Measurements from ENCODE around the gene RHCE. TPM values are rescaled to one million over a fixed set of nuclear protein-coding genes. Genes with fewer than 3 reads are reported as not detected.
"Not testable (repeated sequence)": the region's sequence is repeated elsewhere in the genome, so short reads cannot be mapped to it uniquely, and the experiment has no call there.

Gene RHCE
- total and polyA plus RNA-seq, 9 of the 15 experiments (the other 6 are each of a cell fraction or from before 2014, with no cell fraction given): 5.4 to 31.5 (median 12.6) TPM

DNA sequence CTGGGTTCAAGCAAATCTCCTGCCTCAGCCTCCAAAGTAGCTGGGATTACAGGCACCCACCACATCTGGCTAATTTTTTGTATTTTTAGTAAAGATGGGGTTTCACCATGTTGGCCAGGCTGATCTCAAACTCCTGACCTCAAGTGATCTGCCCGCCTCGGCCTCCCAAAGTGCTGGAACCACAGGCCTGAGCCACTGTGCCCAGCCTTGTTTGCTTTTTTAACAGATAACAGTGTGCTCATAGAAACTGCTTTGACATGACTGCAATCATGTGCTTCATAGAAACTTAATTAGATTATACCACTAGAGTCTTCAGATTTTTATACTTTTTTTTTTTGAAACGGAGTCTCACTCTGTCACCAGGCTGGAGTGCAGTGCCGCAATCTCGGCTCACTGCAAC lies 91.3 kb downstream of the RHCE start:
- POLR2A ChIA-PET; CTCF ChIA-PET (ENCODE audit: low intra/inter-chr PET ratio); H3K36me3 ChIP-seq (ENCODE audit: control insufficient read depth, insufficient read depth, low read length); H4K20me1 ChIP-seq (replicated peaks; ENCODE audit: control insufficient read depth, insufficient read depth, low read length); H3K9me1 ChIP-seq (ENCODE audit: control insufficient read depth, insufficient read depth, low read length); H3K27me3 ChIP-seq (ENCODE audit: control insufficient read depth in 2 of 2, insufficient read depth in 2 of 2, low read length in 2 of 2); H3K4me1 ChIP-seq (replicated peaks in 1 of 2; ENCODE audit: control insufficient read depth in 2 of 2, insufficient read depth in 2 of 2, low read length in 2 of 2); ATAC-seq; DNase-seq (ENCODE audit: extremely low read depth in 1 of 4, low spot score in 3 of 4); FAIRE-seq; H3K9ac ChIP-seq (ENCODE audit: insufficient read depth in 1 of 2, low read depth in 2 of 2, low read length in 2 of 2); intact Hi-C loops (cut with micrococcal nuclease); in situ Hi-C loops (cut with MboI); H3K4me3 ChIP-seq; BruUV-seq (replicated peaks); H3K4me2 ChIP-seq (ENCODE audit: insufficient read depth, low read length); H3K9me3 ChIP-seq (replicated peaks; ENCODE audit: control insufficient read depth, insufficient read depth, low read depth, low read length); H3K79me2 ChIP-seq (ENCODE audit: control insufficient read depth, insufficient read depth, low read length); H2AFZ ChIP-seq (ENCODE audit: low read depth, low read length); H3K27ac ChIP-seq (ENCODE audit: extremely low read depth, low read depth, low read length): not testable (repeated sequence)
- WGBS (ENCODE audit: insufficient coverage, low coverage, missing lambda C conversion rate): 94% methylated on average over 5 of the region's 5 CpGs

DNA sequence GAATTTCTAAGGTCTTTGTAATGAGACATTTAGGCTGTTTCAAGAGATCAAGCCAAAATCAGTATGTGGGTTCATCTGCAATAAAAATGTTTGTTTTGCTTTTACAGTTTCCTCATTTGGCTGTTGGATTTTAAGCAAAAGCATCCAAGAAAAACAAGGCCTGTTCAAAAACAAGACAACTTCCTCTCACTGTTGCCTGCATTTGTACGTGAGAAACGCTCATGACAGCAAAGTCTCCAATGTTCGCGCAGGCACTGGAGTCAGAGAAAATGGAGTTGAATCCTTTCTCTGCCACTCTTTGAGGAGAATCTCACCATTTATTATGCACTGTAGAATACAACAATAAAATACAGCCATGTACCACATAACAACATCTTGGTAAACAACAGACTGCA lies 91.8 kb downstream of the RHCE start:
- DNase-seq (ENCODE audit: extremely low read depth in 1 of 4, low spot score in 3 of 4); H3K4me1 ChIP-seq (replicated peaks in 1 of 2; ENCODE audit: control insufficient read depth in 2 of 2, insufficient read depth in 2 of 2, low read length in 2 of 2); H3K27ac ChIP-seq (ENCODE audit: extremely low read depth, low read depth, low read length); H3K79me2 ChIP-seq (ENCODE audit: control insufficient read depth, insufficient read depth, low read length); H3K36me3 ChIP-seq (ENCODE audit: control insufficient read depth, insufficient read depth, low read length); intact Hi-C loops (cut with micrococcal nuclease); CTCF ChIA-PET (ENCODE audit: low intra/inter-chr PET ratio); H3K9ac ChIP-seq (ENCODE audit: insufficient read depth in 1 of 2, low read depth in 2 of 2, low read length in 2 of 2); H3K4me3 ChIP-seq; H3K9me3 ChIP-seq (replicated peaks; ENCODE audit: control insufficient read depth, insufficient read depth, low read depth, low read length); H3K9me1 ChIP-seq (ENCODE audit: control insufficient read depth, insufficient read depth, low read length); H3K4me2 ChIP-seq (ENCODE audit: insufficient read depth, low read length); H2AFZ ChIP-seq (ENCODE audit: low read depth, low read length); ATAC-seq; H3K27me3 ChIP-seq (ENCODE audit: control insufficient read depth in 2 of 2, insufficient read depth in 2 of 2, low read length in 2 of 2); POLR2A ChIA-PET; BruUV-seq (replicated peaks); in situ Hi-C loops (cut with MboI); H4K20me1 ChIP-seq (replicated peaks; ENCODE audit: control insufficient read depth, insufficient read depth, low read length): not testable (repeated sequence)
- WGBS (ENCODE audit: insufficient coverage, low coverage, missing lambda C conversion rate): 87% methylated on average over 4 of the region's 4 CpGs
- peak; percentile 23 for FAIRE-seq

DNA sequence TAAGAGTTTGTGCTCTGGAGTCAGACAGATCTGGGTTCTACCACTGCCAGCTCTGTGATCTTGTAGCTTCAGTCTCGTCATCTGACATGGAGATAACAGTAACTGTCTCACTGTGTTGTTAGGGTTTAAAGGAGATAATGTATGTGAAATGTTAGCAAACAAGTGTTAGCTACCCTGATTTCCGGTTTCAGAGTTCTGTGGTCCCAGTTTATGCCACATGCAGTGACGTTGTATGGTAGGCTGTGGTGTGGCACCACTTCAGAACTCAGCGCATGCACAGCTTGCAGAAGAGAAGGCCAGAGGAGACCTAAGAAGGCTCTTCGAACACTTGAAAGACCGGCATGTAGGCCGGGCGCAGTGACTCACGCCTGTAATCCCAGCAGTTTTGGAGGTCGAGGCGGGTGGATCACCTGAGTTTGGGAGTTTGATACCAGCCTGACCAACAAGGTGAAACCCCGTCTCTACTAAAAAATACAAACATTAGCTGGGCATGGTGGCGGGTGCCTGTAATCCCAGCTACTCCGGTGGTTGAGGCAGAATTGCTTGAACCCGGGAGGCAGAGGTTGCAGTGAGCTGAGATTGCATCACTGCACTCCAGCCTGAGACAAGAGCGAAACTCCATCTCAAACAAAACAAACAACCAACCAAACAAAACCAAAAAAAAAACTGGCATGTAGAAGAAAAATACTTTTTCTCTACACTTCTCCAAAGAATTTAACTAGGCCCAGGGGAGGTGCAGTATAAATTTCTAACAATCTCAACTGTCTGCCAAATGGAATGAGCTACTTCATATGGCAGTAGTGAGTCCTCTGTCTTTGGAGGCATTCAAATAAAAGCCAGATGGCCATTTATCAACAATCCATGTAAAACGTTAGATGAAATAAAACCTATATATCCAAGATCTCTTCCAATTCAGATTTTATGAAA lies 92.5 kb downstream of the RHCE start:
- H3K27ac ChIP-seq (ENCODE audit: extremely low read depth, low read depth, low read length); H3K4me1 ChIP-seq (replicated peaks in 1 of 2; ENCODE audit: control insufficient read depth in 2 of 2, insufficient read depth in 2 of 2, low read length in 2 of 2); H3K4me2 ChIP-seq (ENCODE audit: insufficient read depth, low read length); in situ Hi-C loops (cut with MboI); ATAC-seq; intact Hi-C loops (cut with micrococcal nuclease); H4K20me1 ChIP-seq (replicated peaks; ENCODE audit: control insufficient read depth, insufficient read depth, low read length); H3K9me3 ChIP-seq (replicated peaks; ENCODE audit: control insufficient read depth, insufficient read depth, low read depth, low read length); H3K79me2 ChIP-seq (ENCODE audit: control insufficient read depth, insufficient read depth, low read length); H3K36me3 ChIP-seq (ENCODE audit: control insufficient read depth, insufficient read depth, low read length); DNase-seq (ENCODE audit: extremely low read depth in 1 of 4, low spot score in 3 of 4); POLR2A ChIA-PET; H2AFZ ChIP-seq (ENCODE audit: low read depth, low read length); CTCF ChIA-PET (ENCODE audit: low intra/inter-chr PET ratio); H3K9ac ChIP-seq (ENCODE audit: insufficient read depth in 1 of 2, low read depth in 2 of 2, low read length in 2 of 2); H3K9me1 ChIP-seq (ENCODE audit: control insufficient read depth, insufficient read depth, low read length); H3K4me3 ChIP-seq; H3K27me3 ChIP-seq (ENCODE audit: control insufficient read depth in 2 of 2, insufficient read depth in 2 of 2, low read length in 2 of 2): not testable (repeated sequence)
- BruUV-seq (replicated peaks): TSS peak; percentile 10
- no CpG with 5 or more reads among the region's 17 CpGs for WGBS (ENCODE audit: insufficient coverage, low coverage, missing lambda C conversion rate)
- peak; percentile 77 for FAIRE-seq

DNA sequence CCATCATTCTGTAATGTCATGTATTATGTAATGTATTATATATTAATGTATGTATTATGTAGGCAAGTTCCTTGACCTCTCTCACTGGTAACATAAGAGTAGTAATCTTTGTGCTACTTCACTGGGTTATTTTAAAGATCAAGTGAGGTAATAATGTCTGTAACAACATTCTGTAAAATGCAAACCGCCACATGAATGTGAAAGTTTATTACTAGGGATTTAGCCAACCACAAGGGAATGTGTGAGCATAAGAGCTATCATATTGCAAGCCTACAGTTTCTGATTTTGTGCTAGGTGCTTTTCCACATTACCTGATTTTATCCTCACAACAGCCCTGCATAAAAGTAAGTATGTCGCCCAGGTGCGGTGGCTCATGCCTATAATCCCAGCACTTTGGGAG lies 96.2 kb downstream of the RHCE start:
- BruUV-seq (replicated peaks); H4K20me1 ChIP-seq (replicated peaks; ENCODE audit: control insufficient read depth, insufficient read depth, low read length); ATAC-seq; H3K9me3 ChIP-seq (replicated peaks; ENCODE audit: control insufficient read depth, insufficient read depth, low read depth, low read length); H3K4me3 ChIP-seq; H2AFZ ChIP-seq (ENCODE audit: low read depth, low read length); H3K9me1 ChIP-seq (ENCODE audit: control insufficient read depth, insufficient read depth, low read length); H3K79me2 ChIP-seq (ENCODE audit: control insufficient read depth, insufficient read depth, low read length); H3K27me3 ChIP-seq (ENCODE audit: control insufficient read depth in 2 of 2, insufficient read depth in 2 of 2, low read length in 2 of 2); H3K4me2 ChIP-seq (ENCODE audit: insufficient read depth, low read length); FAIRE-seq; intact Hi-C loops (cut with micrococcal nuclease); in situ Hi-C loops (cut with MboI); DNase-seq (ENCODE audit: extremely low read depth in 1 of 4, low spot score in 3 of 4); H3K4me1 ChIP-seq (replicated peaks in 1 of 2; ENCODE audit: control insufficient read depth in 2 of 2, insufficient read depth in 2 of 2, low read length in 2 of 2); H3K36me3 ChIP-seq (ENCODE audit: control insufficient read depth, insufficient read depth, low read length); H3K9ac ChIP-seq (ENCODE audit: insufficient read depth in 1 of 2, low read depth in 2 of 2, low read length in 2 of 2); H3K27ac ChIP-seq (ENCODE audit: extremely low read depth, low read depth, low read length); POLR2A ChIA-PET; CTCF ChIA-PET (ENCODE audit: low intra/inter-chr PET ratio): not testable (repeated sequence)
- no CpG with 5 or more reads among the region's 3 CpGs for WGBS (ENCODE audit: insufficient coverage, low coverage, missing lambda C conversion rate)

Data from K562 (cell line).